SK-N-SH (cell line): Measurements from ENCODE around the gene TUBD1. TPM values are rescaled to one million over a fixed set of nuclear protein-coding genes. Genes with fewer than 3 reads are reported as not detected.

Source experiments
- CTCF ChIA-PET: fragments of 300-600, 350-600 bp; formaldehyde crosslinking; extraction: SDS; loops from one replicate; lab custom pipeline; 2021; lab: Yijun Ruan, JAX
- POLR2A ChIA-PET: fragments of 350-600 bp; sonication (Branson Sonifier 250); formaldehyde crosslinking; extraction: SDS; loops from one replicate; lab custom pipeline; 2020; ENCODE audit warnings: antibody characterized with exemption, inconsistent platforms; lab: Yijun Ruan, JAX
- DNase-seq: peaks from one replicate; pipeline ENCODE4 v3.0.0; 2012
- H2AFZ ChIP-seq: fragments of 200-600 bp; sonication (generic); 2 replicates; pipeline ENCODE4 v1.8.1; 2016; ENCODE audit warnings: antibody characterized with exemption, mild to moderate bottlenecking, low read depth
- H3F3A ChIP-seq: fragments of 200-600 bp; sonication (generic); replicated peaks from 2 replicates; pipeline ENCODE3; 2016; ENCODE audit warnings: antibody characterized with exemption, mild to moderate bottlenecking; ENCODE audit not compliant: insufficient read depth
- H3K27ac ChIP-seq, 2 experiments: fragments of 200-500 bp in 1 of 2; fragments of 200-600 bp in 1 of 2; sonication (Bioruptor generic) in 1 of 2; sonication (generic), shearing (Covaris generic) in 1 of 2; 2 replicates each; pipeline versions ENCODE4 v1.5.1 to v1.6.1; 2014 to 2016; ENCODE audit warnings: low read depth in 2 of 2, inconsistent platforms in 1 of 2, low read length in 1 of 2, mild to moderate bottlenecking in 1 of 2, mixed read lengths in 1 of 2
- H3K27me3 ChIP-seq: fragments of 200-600 bp; sonication (generic), shearing (Covaris generic); 2 replicates; pipeline ENCODE4 v1.6.1; 2016; ENCODE audit warnings: mixed run types; ENCODE audit not compliant: insufficient read depth
- H3K36me3 ChIP-seq, 2 experiments: fragments of 200-500 bp in 1 of 2; fragments of 200-600 bp in 1 of 2; sonication (Bioruptor generic) in 1 of 2; sonication (generic) in 1 of 2; replicated peaks in 1 of 2; 2 replicates each; pipeline versions ENCODE3 to v1.5.1; 2014 to 2016; ENCODE audit warnings: low read length in 1 of 2, mild to moderate bottlenecking in 1 of 2; ENCODE audit not compliant: insufficient read depth in 2 of 2, control insufficient read depth in 1 of 2
- H3K4me1 ChIP-seq, 2 experiments: fragments of 200-500 bp in 1 of 2; fragments of 200-600 bp in 1 of 2; sonication (Bioruptor generic) in 1 of 2; sonication (generic), shearing (Covaris generic) in 1 of 2; 2 replicates each; pipeline versions ENCODE4 v1.5.1 to v1.6.1; 2014 to 2016; ENCODE audit warnings: low read depth in 1 of 2, low read length in 1 of 2, mixed run types in 1 of 2; ENCODE audit not compliant: insufficient read depth in 2 of 2, control insufficient read depth in 1 of 2
- H3K4me2 ChIP-seq: fragments of 200-600 bp; sonication (generic), shearing (Covaris generic); 2 replicates; pipeline ENCODE4 v1.6.1; 2017; ENCODE audit warnings: mixed run types
- H3K4me3 ChIP-seq, 2 experiments: fragments of 200-500 bp in 1 of 2; fragments of 200-600 bp in 1 of 2; sonication (Bioruptor generic) in 1 of 2; sonication (generic), shearing (Covaris generic) in 1 of 2; 2 replicates each; pipeline versions ENCODE4 v1.5.1 to v1.8.1; 2014 to 2016; ENCODE audit warnings: low read depth in 2 of 2, inconsistent platforms in 1 of 2, low read length in 1 of 2, mild to moderate bottlenecking in 1 of 2, mixed read lengths in 1 of 2, moderate library complexity in 1 of 2
- H3K79me2 ChIP-seq: fragments of 200-600 bp; sonication (generic); 2 replicates; pipeline ENCODE4 v1.8.1; 2017; ENCODE audit warnings: mild to moderate bottlenecking; ENCODE audit not compliant: insufficient read depth
- H3K9ac ChIP-seq: fragments of 200-600 bp; sonication (generic); 2 replicates; pipeline ENCODE4 v1.6.1; 2017; ENCODE audit warnings: mixed run types
- H3K9me2 ChIP-seq: fragments of 200-600 bp; sonication (generic); 2 replicates; pipeline ENCODE4 v1.6.1; 2017; ENCODE audit warnings: mixed run types
- H3K9me3 ChIP-seq: fragments of 200-600 bp; sonication (generic); 2 replicates; pipeline ENCODE4 v1.6.1; 2017; ENCODE audit warnings: mixed run types, mild to moderate bottlenecking, moderate library complexity
- H4K20me1 ChIP-seq: fragments of 200-600 bp; sonication (generic); 2 replicates; pipeline ENCODE4 v1.6.1; 2017; ENCODE audit warnings: mild to moderate bottlenecking, mixed run types; ENCODE audit not compliant: insufficient read depth
- CHD2 ChIP-seq: fragments of 150-350 bp; IDR thresholded peaks from 2 replicates; pipeline ENCODE4 v1.6.1; 2018; ENCODE audit warnings: low read length; ENCODE audit not compliant: partially characterized antibody
- ELF1 ChIP-seq: IDR thresholded peaks from 2 replicates; pipeline ENCODE4 v1.4.0; 2012
- EP300 ChIP-seq, 2 experiments: IDR thresholded peaks; 2 replicates each; pipeline versions ENCODE4 v1.4.0 to v1.6.1; 2012; ENCODE audit warnings: borderline replicate concordance in 1 of 2, low read depth in 1 of 2, low read length in 1 of 2
- EZH2phosphoT487 ChIP-seq: fragments of 200-600 bp; sonication (generic); IDR thresholded peaks from 2 replicates; pipeline ENCODE4 v1.6.1; 2017; ENCODE audit warnings: low read depth, mixed run types, mild to moderate bottlenecking, antibody characterized with exemption, moderate library complexity, borderline replicate concordance
- FOSL2 ChIP-seq: IDR thresholded peaks from 2 replicates; pipeline ENCODE4 v1.4.0; 2012; ENCODE audit warnings: low read depth, mild to moderate bottlenecking, moderate library complexity, borderline replicate concordance
- GATA2 ChIP-seq: sonication (generic); formaldehyde crosslinking; IDR thresholded peaks from 2 replicates; pipeline ENCODE4 v1.5.0; 2020; ENCODE audit warnings: mild to moderate bottlenecking, missing genetic modification reagents
- MEF2A ChIP-seq: IDR thresholded peaks from 2 replicates; pipeline ENCODE4 v1.4.0; 2012; ENCODE audit warnings: low read depth, borderline replicate concordance
- NFIC ChIP-seq: IDR thresholded peaks from 2 replicates; pipeline ENCODE4 v1.4.0; 2012; ENCODE audit warnings: borderline replicate concordance
- NRF1 ChIP-seq: IDR thresholded peaks from 2 replicates; pipeline ENCODE4 v1.6.1; 2012; ENCODE audit warnings: low read depth, mild to moderate bottlenecking, low read length
- POLR2AphosphoS5 ChIP-seq: IDR thresholded peaks from 2 replicates; pipeline ENCODE4 v1.6.1; 2012; ENCODE audit warnings: low read depth, low read length
- RAD21 ChIP-seq: IDR thresholded peaks from 2 replicates; pipeline ENCODE4 v1.6.1; 2012; ENCODE audit warnings: mild to moderate bottlenecking, low read length
- RFX5 ChIP-seq: IDR thresholded peaks from 2 replicates; pipeline ENCODE4 v1.6.1; 2012; ENCODE audit warnings: mild to moderate bottlenecking, improper control_type of control experiment, low read length
- RXRA ChIP-seq: IDR thresholded peaks from 2 replicates; pipeline ENCODE4 v1.4.0; 2012; ENCODE audit warnings: low read depth, mild to moderate bottlenecking, borderline replicate concordance
- SIN3A ChIP-seq: IDR thresholded peaks from 2 replicates; pipeline ENCODE4 v1.6.1; 2012; ENCODE audit warnings: low read depth, mild to moderate bottlenecking, low read length, moderate library complexity, borderline replicate concordance
- SMC3 ChIP-seq: IDR thresholded peaks from 2 replicates; pipeline ENCODE4 v1.6.1; 2012; ENCODE audit warnings: low read depth, low read length, improper control_type of control experiment
- TAF1 ChIP-seq: IDR thresholded peaks from 2 replicates; pipeline ENCODE4 v1.6.1; 2012; ENCODE audit warnings: low read depth, mild to moderate bottlenecking, low read length, moderate library complexity, borderline replicate concordance
- YY1 ChIP-seq: IDR thresholded peaks from 2 replicates; pipeline ENCODE4 v1.4.0; 2012; ENCODE audit warnings: low read depth, mild to moderate bottlenecking
- WGBS: methylation state at CpG from one replicate; pipeline ENCODE4 v1.1.6; 2017; ENCODE audit warnings: low lambda C conversion rate; 5-methylcytosine and 5-hydroxymethylcytosine counted together
- polyA plus RNA-seq, 3 experiments: library from polyadenylated mRNA; depleted of rRNA; stranded (reverse); fragments of >200 nt; gene quantifications; 2 replicates each; pipeline ENCODE4 v1.2.3, GENCODE V29; 2012
- TF ChIP-seq, protein P1 (sequence below): IDR thresholded peaks from 2 replicates; pipeline ENCODE4 v1.4.0; 2012; ENCODE audit warnings: low read depth
- TF ChIP-seq, protein P2 (sequence below): fragments of 200-600 bp; sonication (generic); IDR thresholded peaks from 2 replicates; pipeline ENCODE4 v1.6.1; 2017; ENCODE audit warnings: antibody characterized with exemption, mild to moderate bottlenecking, moderate library complexity
- TF ChIP-seq, protein P3 (sequence below): IDR thresholded peaks from 2 replicates; pipeline ENCODE4 v1.6.1; 2012; ENCODE audit warnings: mild to moderate bottlenecking, low read depth, low read length, moderate library complexity
- TF ChIP-seq, protein P4 (sequence below): IDR thresholded peaks from 2 replicates; pipeline ENCODE4; 2012

TUBD1 gene
- polyA plus RNA-seq, 1 of the 3 experiments (the other 2 are of a cell fraction): 3.2 TPM

DNA sequence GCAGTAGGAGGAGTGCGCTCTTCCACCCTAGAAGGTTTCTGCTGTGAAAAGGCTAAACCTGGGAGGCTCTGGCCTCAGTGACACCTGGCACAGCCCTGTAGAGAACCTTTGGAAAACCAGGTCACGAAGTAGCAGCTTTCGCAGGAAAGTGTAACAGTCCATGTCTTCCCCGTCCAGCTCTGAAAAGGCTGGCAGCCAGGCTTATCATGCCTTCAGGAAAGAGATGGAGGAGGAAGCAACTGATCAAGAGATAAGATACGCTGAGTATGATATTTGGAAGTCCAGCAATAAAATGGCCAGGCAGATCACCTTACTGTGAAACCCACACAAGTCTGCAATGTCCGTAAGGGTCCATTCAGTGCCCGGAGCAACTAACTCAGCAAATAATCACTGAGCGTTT is 22.3 kb downstream of the TUBD1 start:
- no peaks in the 10 kb centered on the region for H3K9me2 ChIP-seq
- DNase-seq: no peak
- H3K27me3 ChIP-seq: no peaks in the 10 kb centered on the region
- no peaks in the 10 kb centered on the region for H3K9me3 ChIP-seq
- no peaks in the 10 kb centered on the region; a peak in 1 of 4 replicates for H3K4me1 ChIP-seq
- CTCF ChIA-PET: interaction anchor here (0.9 to 2.7 kb wide), 6 partner anchors 11 to 167 kb away, joined by 3 to 11 read pairs (median 4); no protein-coding TSS in a partner anchor
- 94% methylated on average over 8 of the region's 8 CpGs for WGBS
- H3K36me3 ChIP-seq: peaks cover 0 to 4% of the 10 kb centered on the region in 2 experiments
- no peak overlapping the region for H3K4me3 ChIP-seq
- H4K20me1 ChIP-seq: no peaks in the 10 kb centered on the region
- TF ChIP-seq SMC3 (no peak), FOSL2 (no peak), GATA2 (CRISPR knock-in tag) (peak; percentile 28; the same call in 1 of the 2 replicates)
- no peak overlapping the region for H3K4me2 ChIP-seq
- H3K27ac ChIP-seq: no peak overlapping the region
- H3F3A ChIP-seq: peaks cover 6% of the 10 kb centered on the region
- no peak overlapping the region for H2AFZ ChIP-seq
- POLR2A ChIA-PET: no interaction called here
- no peak overlapping the region for H3K9ac ChIP-seq
- no peaks in the 10 kb centered on the region for H3K79me2 ChIP-seq

DNA sequence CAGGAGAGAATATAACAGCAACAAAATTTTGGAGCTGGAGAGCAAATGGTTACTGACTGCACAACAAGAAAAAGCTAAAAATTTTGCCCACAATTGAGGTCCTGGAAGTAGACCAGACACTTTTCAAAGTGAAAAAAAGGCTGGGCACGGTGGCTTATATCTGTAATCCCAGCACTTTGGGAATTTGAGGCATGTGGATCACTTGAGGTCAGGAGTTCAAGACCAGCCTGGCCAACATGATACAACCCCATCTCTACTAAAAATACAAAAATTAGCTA is 22.9 kb downstream of the TUBD1 start:
- Histone ChIP-seq H4K20me1 (no peaks in the 10 kb centered on the region), H3K4me2 (no peak overlapping the region), H3K4me1 (no peaks in the 10 kb centered on the region; a peak in 1 of 4 replicates), H3F3A (peaks cover 6% of the 10 kb centered on the region), H3K9me3 (no peaks in the 10 kb centered on the region), H3K4me3 (no peak overlapping the region), H3K27me3 (no peaks in the 10 kb centered on the region), H3K9me2 (no peaks in the 10 kb centered on the region), H3K79me2 (no peaks in the 10 kb centered on the region)
- WGBS: 100% methylated on average over 1 of the region's 1 CpG
- POLR2A ChIA-PET: no interaction called here
- DNase-seq: no peak
- TF ChIP-seq ELF1 (no peak), RFX5 (no peak), SIN3A (no peak), NRF1 (no peak), EZH2phosphoT487 (no peak), RAD21 (no peak), RXRA (no peak), CHD2 (no peak), TAF1 (no peak), EP300 (IDR thresholded peaks at IDR 0.05; ENCODE audit: borderline replicate concordance in 1 of 2, low read depth in 1 of 2, low read length in 1 of 2) (no peak), NFIC (no peak), POLR2AphosphoS5 (no peak), MEF2A (no peak), YY1 (no peak)
- TF ChIP-seq, protein P1, sequence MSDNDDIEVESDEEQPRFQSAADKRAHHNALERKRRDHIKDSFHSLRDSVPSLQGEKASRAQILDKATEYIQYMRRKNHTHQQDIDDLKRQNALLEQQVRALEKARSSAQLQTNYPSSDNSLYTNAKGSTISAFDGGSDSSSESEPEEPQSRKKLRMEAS: no peak
- TF ChIP-seq, protein P2, sequence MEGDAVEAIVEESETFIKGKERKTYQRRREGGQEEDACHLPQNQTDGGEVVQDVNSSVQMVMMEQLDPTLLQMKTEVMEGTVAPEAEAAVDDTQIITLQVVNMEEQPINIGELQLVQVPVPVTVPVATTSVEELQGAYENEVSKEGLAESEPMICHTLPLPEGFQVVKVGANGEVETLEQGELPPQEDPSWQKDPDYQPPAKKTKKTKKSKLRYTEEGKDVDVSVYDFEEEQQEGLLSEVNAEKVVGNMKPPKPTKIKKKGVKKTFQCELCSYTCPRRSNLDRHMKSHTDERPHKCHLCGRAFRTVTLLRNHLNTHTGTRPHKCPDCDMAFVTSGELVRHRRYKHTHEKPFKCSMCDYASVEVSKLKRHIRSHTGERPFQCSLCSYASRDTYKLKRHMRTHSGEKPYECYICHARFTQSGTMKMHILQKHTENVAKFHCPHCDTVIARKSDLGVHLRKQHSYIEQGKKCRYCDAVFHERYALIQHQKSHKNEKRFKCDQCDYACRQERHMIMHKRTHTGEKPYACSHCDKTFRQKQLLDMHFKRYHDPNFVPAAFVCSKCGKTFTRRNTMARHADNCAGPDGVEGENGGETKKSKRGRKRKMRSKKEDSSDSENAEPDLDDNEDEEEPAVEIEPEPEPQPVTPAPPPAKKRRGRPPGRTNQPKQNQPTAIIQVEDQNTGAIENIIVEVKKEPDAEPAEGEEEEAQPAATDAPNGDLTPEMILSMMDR: no peak
- TF ChIP-seq, protein P3, sequence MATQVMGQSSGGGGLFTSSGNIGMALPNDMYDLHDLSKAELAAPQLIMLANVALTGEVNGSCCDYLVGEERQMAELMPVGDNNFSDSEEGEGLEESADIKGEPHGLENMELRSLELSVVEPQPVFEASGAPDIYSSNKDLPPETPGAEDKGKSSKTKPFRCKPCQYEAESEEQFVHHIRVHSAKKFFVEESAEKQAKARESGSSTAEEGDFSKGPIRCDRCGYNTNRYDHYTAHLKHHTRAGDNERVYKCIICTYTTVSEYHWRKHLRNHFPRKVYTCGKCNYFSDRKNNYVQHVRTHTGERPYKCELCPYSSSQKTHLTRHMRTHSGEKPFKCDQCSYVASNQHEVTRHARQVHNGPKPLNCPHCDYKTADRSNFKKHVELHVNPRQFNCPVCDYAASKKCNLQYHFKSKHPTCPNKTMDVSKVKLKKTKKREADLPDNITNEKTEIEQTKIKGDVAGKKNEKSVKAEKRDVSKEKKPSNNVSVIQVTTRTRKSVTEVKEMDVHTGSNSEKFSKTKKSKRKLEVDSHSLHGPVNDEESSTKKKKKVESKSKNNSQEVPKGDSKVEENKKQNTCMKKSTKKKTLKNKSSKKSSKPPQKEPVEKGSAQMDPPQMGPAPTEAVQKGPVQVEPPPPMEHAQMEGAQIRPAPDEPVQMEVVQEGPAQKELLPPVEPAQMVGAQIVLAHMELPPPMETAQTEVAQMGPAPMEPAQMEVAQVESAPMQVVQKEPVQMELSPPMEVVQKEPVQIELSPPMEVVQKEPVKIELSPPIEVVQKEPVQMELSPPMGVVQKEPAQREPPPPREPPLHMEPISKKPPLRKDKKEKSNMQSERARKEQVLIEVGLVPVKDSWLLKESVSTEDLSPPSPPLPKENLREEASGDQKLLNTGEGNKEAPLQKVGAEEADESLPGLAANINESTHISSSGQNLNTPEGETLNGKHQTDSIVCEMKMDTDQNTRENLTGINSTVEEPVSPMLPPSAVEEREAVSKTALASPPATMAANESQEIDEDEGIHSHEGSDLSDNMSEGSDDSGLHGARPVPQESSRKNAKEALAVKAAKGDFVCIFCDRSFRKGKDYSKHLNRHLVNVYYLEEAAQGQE: no peak
- TF ChIP-seq, protein P4, sequence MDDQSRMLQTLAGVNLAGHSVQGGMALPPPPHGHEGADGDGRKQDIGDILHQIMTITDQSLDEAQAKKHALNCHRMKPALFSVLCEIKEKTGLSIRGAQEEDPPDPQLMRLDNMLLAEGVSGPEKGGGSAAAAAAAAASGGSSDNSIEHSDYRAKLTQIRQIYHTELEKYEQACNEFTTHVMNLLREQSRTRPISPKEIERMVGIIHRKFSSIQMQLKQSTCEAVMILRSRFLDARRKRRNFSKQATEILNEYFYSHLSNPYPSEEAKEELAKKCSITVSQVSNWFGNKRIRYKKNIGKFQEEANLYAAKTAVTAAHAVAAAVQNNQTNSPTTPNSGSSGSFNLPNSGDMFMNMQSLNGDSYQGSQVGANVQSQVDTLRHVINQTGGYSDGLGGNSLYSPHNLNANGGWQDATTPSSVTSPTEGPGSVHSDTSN: no peak
- TF ChIP-seq, all 33 proteins: peak for 0
- no peak overlapping the region for H2AFZ ChIP-seq
- H3K27ac ChIP-seq: no peak overlapping the region
- CTCF ChIA-PET: interaction anchor here (1.0 to 2.7 kb wide), 6 partner anchors 10 to 168 kb away, joined by 3 to 11 read pairs (median 6); no protein-coding TSS in a partner anchor
- no peak overlapping the region for H3K9ac ChIP-seq
- H3K36me3 ChIP-seq: peaks cover 0 to 4% of the 10 kb centered on the region in 2 experiments
